Brain microvascular endothelial cell (primary cell): ENCODE results near the gene RANBP17.

Experiments
- DNase-seq: peaks from one replicate; pipeline ENCODE4 v3.0.0-alpha.2; 2020
- H3K27ac ChIP-seq: fragments of 250-450 bp; sonication (Bioruptor Pico); 2 replicates; pipeline ENCODE4 v1.5.1; 2020; ENCODE audit warnings: mild to moderate bottlenecking, moderate library complexity
- H3K27me3 ChIP-seq: fragments of 250-450 bp; sonication (Bioruptor Pico); replicated peaks from 2 replicates; pipeline ENCODE4 v1.5.1; 2020; ENCODE audit warnings: mild to moderate bottlenecking
- H3K36me3 ChIP-seq: fragments of 250-450 bp; sonication (Bioruptor Pico); replicated peaks from 2 replicates; pipeline ENCODE4 v1.5.1; 2020; ENCODE audit warnings: mild to moderate bottlenecking
- H3K4me3 ChIP-seq: 2 replicates; pipeline ENCODE4 v1.5.1; 2011; ENCODE audit warnings: low read depth, mild to moderate bottlenecking, control low read depth, low read length, moderate library complexity
- CTCF ChIP-seq: IDR thresholded peaks from 2 replicates; pipeline ENCODE4 v1.5.1; 2011; ENCODE audit warnings: low read depth, mild to moderate bottlenecking, moderate library complexity, low read length, control low read depth, inconsistent platforms; ENCODE audit errors: missing control alignments
- in situ Hi-C: cut with HindIII; loops from 2 replicates; pipeline ENCODE4 v1.10.0; 2017; ENCODE audit warnings: low sequenced_read_pairs, low pct_ligation_motif_present

Gene RANBP17

GRCh38 chr5:170844651-170845050 lies 17.2 kb upstream of the RANBP17 start:
- Histone ChIP-seq H3K36me3 (no peaks in the 10 kb centered on the region), H3K27me3 (no peaks in the 10 kb centered on the region), H3K4me3 (no peak overlapping the region), H3K27ac (no peak overlapping the region)
- no peak for TF ChIP-seq CTCF
- in situ Hi-C loops = no loop called here
- DNase-seq = no peak

- DNase-seq = peak; percentile 33
- in situ Hi-C loops = no loop called here
- Histone ChIP-seq H3K4me3 (no peak overlapping the region), H3K27ac (no peak overlapping the region), H3K36me3 (no peaks in the 10 kb centered on the region), H3K27me3 (no peaks in the 10 kb centered on the region)
- TF ChIP-seq CTCF = no peak
These were observed 15.4 kb upstream of the RANBP17 start for GRCh38 chr5:170846416-170846815.

- Histone ChIP-seq H3K4me3 (no peak overlapping the region), H3K27me3 (no peaks in the 10 kb centered on the region), H3K27ac (no peak overlapping the region), H3K36me3 (no peaks in the 10 kb centered on the region)
- DNase-seq = no peak
- in situ Hi-C loops = no loop called here
- no peak for TF ChIP-seq CTCF
These were observed 15.0 kb upstream of the RANBP17 start for GRCh38 chr5:170846846-170847245.

GRCh38 chr5:170848033-170848432 lies 13.8 kb upstream of the RANBP17 start:
- TF ChIP-seq CTCF = no peak
- Histone ChIP-seq H3K27ac (no peak overlapping the region), H3K4me3 (no peak overlapping the region), H3K27me3 (no peaks in the 10 kb centered on the region), H3K36me3 (no peaks in the 10 kb centered on the region)
- in situ Hi-C loops = no loop called here
- DNase-seq = peak; percentile 50

GRCh38 chr5:170849374-170849773 lies 12.4 kb upstream of the RANBP17 start:
- H3K27ac ChIP-seq = no peak overlapping the region
- peak; percentile 20 for TF ChIP-seq CTCF
- no peaks in the 10 kb centered on the region for H3K27me3 ChIP-seq
- in situ Hi-C loops = no loop called here
- no peaks in the 10 kb centered on the region for H3K36me3 ChIP-seq
- no peak overlapping the region for H3K4me3 ChIP-seq
- DNase-seq = no peak

GRCh38 chr5:170854566-170854965 lies 7.3 kb upstream of the RANBP17 start:
- no peak overlapping the region for H3K4me3 ChIP-seq
- H3K27me3 ChIP-seq = no peaks in the 10 kb centered on the region
- H3K27ac ChIP-seq = no peak overlapping the region
- no peak for DNase-seq
- in situ Hi-C loops = no loop called here
- no peaks in the 10 kb centered on the region for H3K36me3 ChIP-seq
- TF ChIP-seq CTCF = no peak
